Fibroblast of villous mesenchyme (primary cell): ENCODE results near the gene CD6. TPM values are rescaled to one million over a fixed set of nuclear protein-coding genes. Genes with fewer than 3 reads are reported as not detected.

ENCODE experiments used
- DNase-seq: peaks from one replicate; pipeline ENCODE4 v3.0.0-alpha.2; 2010; ENCODE audit warnings: low read depth
- H3K4me3 ChIP-seq: 2 replicates; pipeline ENCODE4 v1.5.1; 2011; ENCODE audit warnings: low read depth, mild to moderate bottlenecking, low read length
- CTCF ChIP-seq: IDR thresholded peaks from 2 replicates; pipeline ENCODE4 v1.5.1; 2012; ENCODE audit warnings: low read depth, mild to moderate bottlenecking, low read length; ENCODE audit not compliant: insufficient read depth
- total RNA-seq: library from RNA; depleted of rRNA; stranded (reverse); fragments of >200 nt; gene quantifications from 2 replicates; pipeline ENCODE4 v1.2.3, GENCODE V29; 2012

CD6 gene
- total RNA-seq, 1 donor, result not detected

DNA sequence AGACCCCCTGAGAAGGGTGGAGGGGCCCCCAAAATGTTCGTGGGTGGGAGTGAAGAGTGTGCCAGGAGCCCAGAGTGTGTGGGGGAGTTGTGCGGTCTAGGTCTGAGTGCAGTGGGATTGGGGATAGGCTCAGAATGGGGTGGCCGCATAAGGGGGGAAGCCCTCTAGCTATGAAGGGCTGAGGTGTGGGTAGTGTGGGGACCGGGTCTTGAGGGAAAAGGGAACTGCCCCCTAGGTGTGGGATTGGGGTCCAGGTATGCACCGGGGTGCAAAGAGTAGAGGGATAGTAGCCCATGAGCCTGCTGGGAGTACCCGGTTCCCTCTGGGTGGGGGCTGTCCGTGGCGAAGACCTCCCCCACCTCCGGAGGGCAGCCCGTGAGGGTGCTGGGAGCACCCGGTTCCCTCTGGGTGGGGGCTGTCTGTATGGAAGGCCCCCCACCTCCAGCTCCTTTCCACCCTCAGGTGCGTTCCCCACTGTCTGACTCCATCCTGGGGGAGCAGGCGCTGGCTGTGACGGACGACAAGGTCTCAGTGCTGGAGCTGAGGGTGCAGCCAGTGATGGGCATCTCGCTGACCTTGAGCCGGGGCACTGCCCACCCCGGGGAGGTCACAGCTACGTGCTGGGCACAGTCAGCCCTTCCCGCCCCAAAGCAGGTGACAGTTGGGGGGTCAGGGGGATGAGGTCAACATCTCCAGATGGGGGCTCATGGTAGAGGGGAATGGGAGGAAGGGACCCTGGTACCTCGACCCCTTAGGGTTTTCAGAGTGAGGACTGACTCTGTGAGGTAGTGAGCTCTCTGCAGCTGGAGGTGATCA lies 36.5 kb upstream of the CD6 start:
- DNase-seq, result no peak
- no peak for TF ChIP-seq CTCF
- H3K4me3 ChIP-seq, result no peak overlapping the region

DNA sequence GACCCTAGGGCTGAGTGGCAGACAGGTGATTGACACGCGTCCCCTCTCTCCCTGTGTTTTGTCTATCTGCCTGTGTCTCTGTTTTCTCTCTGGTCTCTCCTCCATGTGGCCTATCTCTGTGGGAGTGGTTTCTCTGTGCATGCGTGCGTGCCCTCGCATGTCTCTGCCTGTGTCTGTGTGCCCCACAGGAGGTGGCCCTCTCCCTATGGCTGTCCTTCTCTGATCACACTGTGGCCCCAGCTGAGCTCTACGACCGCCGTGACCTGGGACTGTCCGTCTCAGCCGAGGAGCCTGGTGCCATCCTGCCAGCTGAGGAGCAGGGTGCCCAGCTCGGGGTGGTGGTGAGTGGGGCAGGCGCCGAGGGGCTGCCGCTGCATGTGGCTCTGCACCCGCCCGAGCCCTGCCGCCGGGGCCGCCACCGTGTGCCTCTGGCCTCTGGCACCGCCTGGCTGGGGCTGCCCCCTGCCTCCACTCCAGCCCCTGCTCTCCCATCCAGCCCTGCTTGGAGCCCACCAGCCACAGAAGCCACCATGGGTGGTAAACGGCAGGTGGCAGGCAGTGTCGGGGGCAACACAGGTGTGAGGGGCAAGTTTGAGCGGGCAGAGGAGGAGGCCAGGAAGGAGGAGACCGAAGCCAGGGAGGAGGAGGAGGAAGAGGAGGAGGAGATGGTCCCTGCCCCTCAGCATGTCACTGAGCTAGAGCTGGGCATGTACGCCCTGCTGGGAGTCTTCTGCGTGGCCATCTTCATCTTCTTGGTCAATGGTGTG lies 35.6 kb upstream of the CD6 start:
- DNase-seq, result no peak
- no peak for TF ChIP-seq CTCF

DNA sequence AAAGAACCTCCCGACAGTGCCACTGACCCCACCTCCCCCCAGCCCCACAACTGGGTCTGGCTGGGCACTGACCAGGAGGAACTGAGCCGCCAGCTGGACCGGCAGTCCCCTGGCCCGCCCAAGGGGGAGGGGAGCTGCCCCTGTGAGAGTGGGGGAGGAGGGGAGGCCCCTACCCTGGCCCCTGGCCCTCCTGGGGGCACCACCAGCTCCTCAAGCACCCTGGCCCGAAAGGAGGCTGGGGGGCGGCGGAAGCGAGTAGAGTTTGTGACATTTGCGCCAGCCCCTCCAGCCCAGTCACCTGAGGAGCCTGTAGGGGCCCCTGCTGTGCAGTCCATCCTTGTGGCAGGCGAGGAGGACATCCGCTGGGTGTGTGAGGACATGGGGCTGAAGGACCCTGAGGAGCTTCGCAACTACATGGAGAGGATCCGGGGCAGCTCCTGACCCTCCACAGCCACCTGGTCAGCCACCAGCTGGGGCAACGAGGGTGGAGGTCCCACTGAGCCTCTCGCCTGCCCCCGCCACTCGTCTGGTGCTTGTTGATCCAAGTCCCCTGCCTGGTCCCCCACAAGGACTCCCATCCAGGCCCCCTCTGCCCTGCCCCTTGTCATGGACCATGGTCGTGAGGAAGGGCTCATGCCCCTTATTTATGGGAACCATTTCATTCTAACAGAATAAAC lies 34.9 kb upstream of the CD6 start:
- H3K4me3 ChIP-seq, result no peak overlapping the region
- no peak for TF ChIP-seq CTCF
- no peak for DNase-seq

More for the DNA sequence above, 35.6 kb upstream of the CD6 start:
- H3K4me3 ChIP-seq, result no peak overlapping the region

GRCh38 chr11:60937144-60937527 lies 34.3 kb upstream of the CD6 start:
- no peak for TF ChIP-seq CTCF
- DNase-seq, result no peak
- H3K4me3 ChIP-seq, result no peak overlapping the region

GRCh38 chr11:60937811-60938210 lies 33.7 kb upstream of the CD6 start:
- DNase-seq, result no peak
- H3K4me3 ChIP-seq, result no peak overlapping the region
- TF ChIP-seq CTCF, result no peak

DNA sequence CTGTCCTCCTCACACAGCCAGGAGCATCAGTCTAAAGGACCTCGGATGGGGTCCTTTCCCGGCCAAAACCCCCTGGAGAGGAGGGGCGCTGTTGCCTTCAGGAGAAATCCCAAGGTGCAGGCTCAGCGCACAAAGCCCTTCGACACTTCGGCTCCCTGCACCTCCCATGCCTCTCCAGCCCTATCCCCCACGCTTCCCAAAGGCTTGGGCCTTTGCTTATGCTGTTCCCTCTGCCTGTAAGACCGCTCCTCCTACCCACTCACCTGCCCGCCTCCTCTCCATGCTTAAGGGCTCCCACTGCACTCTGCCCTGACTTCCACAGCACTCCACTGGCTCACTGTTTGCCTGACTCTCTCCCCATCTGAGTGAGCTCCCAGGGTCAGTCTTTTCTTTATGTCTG lies 33.0 kb upstream of the CD6 start:
- H3K4me3 ChIP-seq, result no peak overlapping the region
- TF ChIP-seq CTCF, result no peak
- no peak for DNase-seq
